A549 (cell line): Measurements from ENCODE around the gene PXDC1.

Experiments
- BHLHE40 ChIP-seq: IDR thresholded peaks from 2 replicates; pipeline ENCODE4 v1.6.1; 2012; ENCODE audit warnings: low read depth, low read length, inconsistent platforms
- CTCF ChIP-seq: fragments of >200 bp; sonication (Bioruptor Twin); formaldehyde crosslinking; IDR thresholded peaks from 3 replicates; pipeline ENCODE4 v1.5.1; 2016
- FOXS1 ChIP-seq: fragments of 250-450 bp; sonication (Bioruptor Pico); IDR thresholded peaks from 2 replicates; pipeline ENCODE4 v1.5.0; 2020; ENCODE audit warnings: mild to moderate bottlenecking, moderate library complexity
- MYC ChIP-seq: IDR thresholded peaks from 2 replicates; pipeline ENCODE4 v1.6.1; 2012; ENCODE audit warnings: mild to moderate bottlenecking, inconsistent platforms, low read length, improper control_type of control experiment, borderline replicate concordance
- POLR2A ChIP-seq: IDR thresholded peaks from 2 replicates; pipeline ENCODE4 v1.6.1; 2012; ENCODE audit warnings: mild to moderate bottlenecking, low read length
- TF ChIP-seq, protein P1 (sequence below): fragments of 200-600 bp; sonication (generic); IDR thresholded peaks from 2 replicates; pipeline ENCODE4 v1.6.1; 2016; ENCODE audit warnings: antibody characterized with exemption, mild to moderate bottlenecking, moderate library complexity
- TF ChIP-seq, protein P2 (sequence below): fragments of 450-650 bp; IDR thresholded peaks from 2 replicates; pipeline ENCODE4 v1.6.1; 2014; ENCODE audit warnings: antibody characterized with exemption

DNA sequence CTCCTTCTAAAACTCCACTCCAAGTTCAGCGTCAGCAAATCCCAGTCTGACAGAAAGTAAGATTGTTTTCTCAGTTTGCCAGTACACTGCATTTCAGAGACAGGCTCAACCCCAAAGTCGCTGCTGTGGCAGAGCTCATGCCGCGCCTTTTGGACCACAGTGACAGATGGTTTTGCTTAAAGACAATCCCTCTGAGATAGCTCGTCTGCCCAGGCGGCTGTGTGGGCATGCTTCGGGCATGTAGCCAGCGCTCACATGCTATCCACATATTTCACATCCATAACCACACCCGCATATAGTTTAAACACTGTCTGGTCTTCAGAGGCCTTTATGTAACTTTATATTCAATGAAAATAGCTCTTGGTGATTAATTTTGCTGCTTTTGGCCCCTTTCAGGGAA is 14.7 kb upstream of the PXDC1 start:
- no peak for TF ChIP-seq CTCF
- no peak for TF ChIP-seq MYC
- no peak for TF ChIP-seq POLR2A
- no peak for TF ChIP-seq FOXS1 (CRISPR knock-in tag)
- TF ChIP-seq, protein P1, sequence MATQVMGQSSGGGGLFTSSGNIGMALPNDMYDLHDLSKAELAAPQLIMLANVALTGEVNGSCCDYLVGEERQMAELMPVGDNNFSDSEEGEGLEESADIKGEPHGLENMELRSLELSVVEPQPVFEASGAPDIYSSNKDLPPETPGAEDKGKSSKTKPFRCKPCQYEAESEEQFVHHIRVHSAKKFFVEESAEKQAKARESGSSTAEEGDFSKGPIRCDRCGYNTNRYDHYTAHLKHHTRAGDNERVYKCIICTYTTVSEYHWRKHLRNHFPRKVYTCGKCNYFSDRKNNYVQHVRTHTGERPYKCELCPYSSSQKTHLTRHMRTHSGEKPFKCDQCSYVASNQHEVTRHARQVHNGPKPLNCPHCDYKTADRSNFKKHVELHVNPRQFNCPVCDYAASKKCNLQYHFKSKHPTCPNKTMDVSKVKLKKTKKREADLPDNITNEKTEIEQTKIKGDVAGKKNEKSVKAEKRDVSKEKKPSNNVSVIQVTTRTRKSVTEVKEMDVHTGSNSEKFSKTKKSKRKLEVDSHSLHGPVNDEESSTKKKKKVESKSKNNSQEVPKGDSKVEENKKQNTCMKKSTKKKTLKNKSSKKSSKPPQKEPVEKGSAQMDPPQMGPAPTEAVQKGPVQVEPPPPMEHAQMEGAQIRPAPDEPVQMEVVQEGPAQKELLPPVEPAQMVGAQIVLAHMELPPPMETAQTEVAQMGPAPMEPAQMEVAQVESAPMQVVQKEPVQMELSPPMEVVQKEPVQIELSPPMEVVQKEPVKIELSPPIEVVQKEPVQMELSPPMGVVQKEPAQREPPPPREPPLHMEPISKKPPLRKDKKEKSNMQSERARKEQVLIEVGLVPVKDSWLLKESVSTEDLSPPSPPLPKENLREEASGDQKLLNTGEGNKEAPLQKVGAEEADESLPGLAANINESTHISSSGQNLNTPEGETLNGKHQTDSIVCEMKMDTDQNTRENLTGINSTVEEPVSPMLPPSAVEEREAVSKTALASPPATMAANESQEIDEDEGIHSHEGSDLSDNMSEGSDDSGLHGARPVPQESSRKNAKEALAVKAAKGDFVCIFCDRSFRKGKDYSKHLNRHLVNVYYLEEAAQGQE = no peak
- TF ChIP-seq BHLHE40 = no peak
- TF ChIP-seq, protein P2, sequence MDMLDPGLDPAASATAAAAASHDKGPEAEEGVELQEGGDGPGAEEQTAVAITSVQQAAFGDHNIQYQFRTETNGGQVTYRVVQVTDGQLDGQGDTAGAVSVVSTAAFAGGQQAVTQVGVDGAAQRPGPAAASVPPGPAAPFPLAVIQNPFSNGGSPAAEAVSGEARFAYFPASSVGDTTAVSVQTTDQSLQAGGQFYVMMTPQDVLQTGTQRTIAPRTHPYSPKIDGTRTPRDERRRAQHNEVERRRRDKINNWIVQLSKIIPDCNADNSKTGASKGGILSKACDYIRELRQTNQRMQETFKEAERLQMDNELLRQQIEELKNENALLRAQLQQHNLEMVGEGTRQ = no peak
